ENCODE measurements around the gene ALAS1.

GRCh38 chr3:52162250-52162872 is 35.6 kb upstream of the ALAS1 start:
- TF ChIP-seq CTCF (IDR thresholded peaks at IDR 0.05) (no peak), POLR2AphosphoS5 (IDR thresholded peaks at IDR 0.05) (no peak)

All from prostate gland (tissue), 2 donors.